GM18951 (cell line): ENCODE results near the gene CD101.

Source experiments
- POLR2A ChIP-seq: IDR thresholded peaks from 4 replicates; pipeline ENCODE4 v1.6.1; 2011; ENCODE audit warnings: mild to moderate bottlenecking; ENCODE audit not compliant: insufficient read length, insufficient read depth; ENCODE audit errors: extremely low read depth
- in situ Hi-C: fragments of 300-500 bp; cut with MboI; formaldehyde crosslinking; loops from one replicate; pipeline ENCODE4 v1.12.0; 2022; ENCODE audit warnings: low sequenced_read_pairs, mixed read lengths, inconsistent platforms; ENCODE audit not compliant: unreplicated experiment

Gene CD101

GRCh38 chr1:117001254-117001927 is at the start of gene CD101:
CD101 (plus strand) TSS chr1:117001760; CDS start chr1:117001818, 58 bp downstream.
- in situ Hi-C loops: no loop called here
- TF ChIP-seq POLR2A: no peak

GRCh38 chr1:116952738-116953275 is 48.8 kb upstream of the CD101 start:
- TF ChIP-seq POLR2A: no peak
- in situ Hi-C loops: no loop called here

GRCh38 chr1:116954440-116954839 is 47.1 kb upstream of the CD101 start:
- no peak for TF ChIP-seq POLR2A
- in situ Hi-C loops: no loop called here

GRCh38 chr1:116956378-116956777 is 45.2 kb upstream of the CD101 start:
- TF ChIP-seq POLR2A: no peak
- in situ Hi-C loops: no loop called here

GRCh38 chr1:116957646-116958045 is 43.9 kb upstream of the CD101 start:
- TF ChIP-seq POLR2A: no peak
- in situ Hi-C loops: no loop called here

- TF ChIP-seq POLR2A: no peak
- in situ Hi-C loops: no loop called here
These were observed 43.5 kb upstream of the CD101 start for GRCh38 chr1:116958110-116958509.

- no peak for TF ChIP-seq POLR2A
- in situ Hi-C loops: no loop called here
These were observed 42.6 kb upstream of the CD101 start for GRCh38 chr1:116958977-116959376.

- TF ChIP-seq POLR2A: no peak
These were observed 40.0 kb upstream of the CD101 start for GRCh38 chr1:116961606-116962005.

GRCh38 chr1:116962987-116963639 is 38.4 kb upstream of the CD101 start:
- in situ Hi-C loops: no loop called here
- TF ChIP-seq POLR2A: no peak

More at GRCh38 chr1:116961606-116962005, 40.0 kb upstream of the CD101 start:
- in situ Hi-C loops: no loop called here

- in situ Hi-C loops: no loop called here
- no peak for TF ChIP-seq POLR2A
These were observed 34.8 kb upstream of the CD101 start for GRCh38 chr1:116966791-116967190.

GRCh38 chr1:116968724-116969123 is 32.8 kb upstream of the CD101 start:
- in situ Hi-C loops: no loop called here
- no peak for TF ChIP-seq POLR2A

- in situ Hi-C loops: no loop called here
These were observed 30.2 kb upstream of the CD101 start for GRCh38 chr1:116971258-116971860.

GRCh38 chr1:116971965-116972673 is 29.4 kb upstream of the CD101 start:
- in situ Hi-C loops: no loop called here
- no peak for TF ChIP-seq POLR2A

More at GRCh38 chr1:116971258-116971860, 30.2 kb upstream of the CD101 start:
- TF ChIP-seq POLR2A: no peak
